ENCODE data around the gene SLC9A9.
"Not testable (repeated sequence)": the region's sequence is repeated elsewhere in the genome, so short reads cannot be mapped to it uniquely, and the experiment has no call there.

SLC9A9 gene

GRCh38 chr3:143436231-143436930 lies 411.9 kb downstream of the SLC9A9 start:
- no peaks in the 10 kb centered on the region for H3K27me3 ChIP-seq (ENCODE audit: low read depth)
- no peak for DNase-seq (ENCODE audit: low spot score in 2 of 2)
- H3K4me3 ChIP-seq, result no peak overlapping the region
- H3K36me3 ChIP-seq (replicated peaks), result no peaks in the 10 kb centered on the region
- in situ Hi-C loops (cut with MboI; ENCODE audit: low sequenced_read_pairs), result loop anchor here (25.0 kb wide), 1 partner anchor 201 kb away; no protein-coding TSS in a partner anchor
- no peaks in the 10 kb centered on the region for H3K4me1 ChIP-seq
- H3K9me3 ChIP-seq, result no peaks in the 10 kb centered on the region

- Histone ChIP-seq H3K27me3 (ENCODE audit: low read depth) (no peaks in the 10 kb centered on the region), H3K36me3 (replicated peaks) (no peaks in the 10 kb centered on the region), H3K4me1 (no peaks in the 10 kb centered on the region), H3K4me3 (no peak overlapping the region), H3K9me3 (no peaks in the 10 kb centered on the region)
- in situ Hi-C loops (cut with MboI; ENCODE audit: low sequenced_read_pairs), result loop anchor here (25.0 kb wide), 1 partner anchor 203 kb away; no protein-coding TSS in a partner anchor
- DNase-seq (ENCODE audit: low spot score in 2 of 2), result peak in 1 of 2 experiments; percentile 48
Measured at GRCh38 chr3:143433787-143434378, 414.4 kb downstream of the SLC9A9 start.

GRCh38 chr3:143431298-143431697 lies 417.0 kb downstream of the SLC9A9 start:
- H3K36me3 ChIP-seq (replicated peaks); DNase-seq (ENCODE audit: low spot score in 2 of 2); H3K4me3 ChIP-seq; H3K27me3 ChIP-seq (ENCODE audit: low read depth); H3K4me1 ChIP-seq; H3K9me3 ChIP-seq: not testable (repeated sequence)
- in situ Hi-C loops (cut with MboI; ENCODE audit: low sequenced_read_pairs), result loop anchor here (25.0 kb wide), 1 partner anchor 206 kb away; no protein-coding TSS in a partner anchor

- in situ Hi-C loops (cut with MboI; ENCODE audit: low sequenced_read_pairs), result loop anchor here (25.0 kb wide), 1 partner anchor 207 kb away; no protein-coding TSS in a partner anchor
- no peaks in the 10 kb centered on the region for H3K4me1 ChIP-seq
- H3K9me3 ChIP-seq, result no peaks in the 10 kb centered on the region
- no peak overlapping the region for H3K4me3 ChIP-seq
- no peaks in the 10 kb centered on the region for H3K36me3 ChIP-seq (replicated peaks)
- no peaks in the 10 kb centered on the region; the same call in 1 of the 2 replicates for H3K27me3 ChIP-seq (ENCODE audit: low read depth)
- no peak for DNase-seq (ENCODE audit: low spot score in 2 of 2)
Measured at GRCh38 chr3:143430568-143430967, 417.7 kb downstream of the SLC9A9 start.

DNA sequence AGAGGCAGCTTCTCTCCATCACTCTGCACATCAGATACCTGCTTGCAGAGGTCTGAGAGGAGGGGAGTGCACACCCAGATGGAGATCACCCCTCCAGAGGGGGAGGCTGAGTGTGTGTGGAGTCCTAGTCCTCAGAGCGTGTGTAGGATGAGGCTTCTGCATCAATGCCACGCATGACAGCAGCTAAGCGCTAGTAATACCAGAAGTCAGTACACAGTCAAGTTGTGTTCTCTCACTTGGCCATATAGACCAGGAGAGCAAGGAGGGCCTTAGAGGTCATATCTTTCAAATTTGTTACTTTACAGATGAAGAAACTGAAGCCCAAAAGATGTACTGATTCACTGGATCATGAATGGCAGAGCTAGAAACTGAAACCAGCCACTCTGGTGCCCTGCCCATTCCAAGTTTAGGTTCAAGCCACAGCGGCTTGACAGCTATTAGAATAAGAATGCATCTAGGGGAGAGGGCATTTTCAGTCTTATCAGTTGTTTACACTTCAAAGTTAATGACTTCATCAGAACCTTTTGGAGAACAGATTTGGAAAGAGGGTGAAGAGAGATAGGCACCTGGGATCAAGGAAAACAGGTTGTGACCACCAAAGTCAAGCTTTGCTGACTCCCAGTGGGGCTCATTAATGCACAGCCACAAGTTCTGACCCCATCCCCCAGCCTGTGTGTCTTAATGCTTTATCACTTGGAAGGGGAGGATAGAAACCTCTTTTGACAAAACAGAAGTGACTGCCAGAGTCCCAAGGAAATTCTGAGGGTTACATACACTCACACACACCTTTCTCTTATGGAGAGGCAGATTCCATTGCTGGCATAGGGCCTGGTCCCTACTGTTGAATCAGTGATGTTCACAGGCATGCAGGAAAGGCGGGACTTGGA lies 418.4 kb downstream of the SLC9A9 start:
- in situ Hi-C loops (cut with MboI; ENCODE audit: low sequenced_read_pairs), result loop anchor here (25.0 kb wide), 1 partner anchor 207 kb away; no protein-coding TSS in a partner anchor
- Histone ChIP-seq H3K36me3 (replicated peaks) (no peaks in the 10 kb centered on the region), H3K4me3 (no peak overlapping the region), H3K4me1 (no peaks in the 10 kb centered on the region), H3K27me3 (ENCODE audit: low read depth) (no peaks in the 10 kb centered on the region; the same call in 1 of the 2 replicates), H3K9me3 (no peaks in the 10 kb centered on the region)
- no peak for DNase-seq (ENCODE audit: low spot score in 2 of 2)

DNA sequence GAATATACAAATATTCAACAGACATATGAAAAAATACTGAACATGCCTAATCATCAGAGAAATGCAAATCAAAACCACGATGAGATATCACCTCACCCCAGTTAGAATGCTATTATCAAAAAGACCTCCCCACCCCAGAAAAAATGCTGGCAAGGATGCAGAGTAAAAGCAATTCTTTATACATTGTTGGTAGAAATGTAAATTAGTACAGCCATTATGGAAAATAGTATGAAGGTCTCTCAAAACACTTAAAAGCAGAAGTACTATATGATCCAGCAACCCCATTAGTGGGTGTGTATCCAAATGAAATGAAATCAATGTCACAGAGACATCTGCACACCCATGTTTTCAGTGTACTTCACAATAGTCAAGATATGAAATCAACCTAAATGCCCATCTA lies 420.0 kb downstream of the SLC9A9 start:
- Histone ChIP-seq H3K4me3 (no peak overlapping the region), H3K9me3 (no peaks in the 10 kb centered on the region), H3K4me1 (no peaks in the 10 kb centered on the region), H3K27me3 (ENCODE audit: low read depth) (no peaks in the 10 kb centered on the region; the same call in 1 of the 2 replicates), H3K36me3 (replicated peaks) (no peaks in the 10 kb centered on the region)
- DNase-seq (ENCODE audit: low spot score in 2 of 2), result no peak
- in situ Hi-C loops (cut with MboI; ENCODE audit: low sequenced_read_pairs), result loop anchor here (25.0 kb wide), 1 partner anchor 209 kb away; no protein-coding TSS in a partner anchor

- H3K9me3 ChIP-seq, result no peaks in the 10 kb centered on the region
- no peaks in the 10 kb centered on the region for H3K4me1 ChIP-seq
- in situ Hi-C loops (cut with MboI; ENCODE audit: low sequenced_read_pairs), result loop anchor here (25.0 kb wide), 1 partner anchor 210 kb away; no protein-coding TSS in a partner anchor
- H3K4me3 ChIP-seq, result no peak overlapping the region
- no peaks in the 10 kb centered on the region; the same call in 1 of the 2 replicates for H3K27me3 ChIP-seq (ENCODE audit: low read depth)
- no peaks in the 10 kb centered on the region for H3K36me3 ChIP-seq (replicated peaks)
- no peak for DNase-seq (ENCODE audit: low spot score in 2 of 2)
Measured at GRCh38 chr3:143427631-143428030, 420.6 kb downstream of the SLC9A9 start.

DNA sequence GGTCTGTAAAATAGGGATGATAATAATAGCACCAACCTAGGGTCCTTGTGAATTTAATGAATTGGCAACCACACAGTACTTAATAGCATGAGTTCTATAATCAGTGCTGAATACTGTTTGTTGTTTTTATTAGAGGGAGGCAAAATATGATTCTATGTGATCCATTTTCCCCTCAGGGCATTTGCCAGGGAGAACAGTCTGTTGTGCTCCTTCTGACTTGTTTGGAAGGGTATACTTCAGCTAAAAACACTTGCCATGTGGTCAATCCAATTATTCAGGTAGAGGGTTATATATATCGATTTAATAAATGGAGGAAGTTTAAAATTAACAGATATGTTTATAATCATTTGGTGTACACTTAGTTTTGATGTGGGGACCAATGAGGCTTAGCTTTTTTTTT lies 423.4 kb downstream of the SLC9A9 start:
- no peaks in the 10 kb centered on the region for H3K36me3 ChIP-seq (replicated peaks)
- DNase-seq (ENCODE audit: low spot score in 2 of 2), result no peak
- H3K4me1 ChIP-seq, result no peaks in the 10 kb centered on the region
- H3K9me3 ChIP-seq, result no peaks in the 10 kb centered on the region
- H3K27me3 ChIP-seq (ENCODE audit: low read depth), result no peaks in the 10 kb centered on the region; the same call in 1 of the 2 replicates
- in situ Hi-C loops (cut with MboI; ENCODE audit: low sequenced_read_pairs), result loop anchor here (25.0 kb wide), 1 partner anchor 212 kb away; no protein-coding TSS in a partner anchor
- no peak overlapping the region for H3K4me3 ChIP-seq

- in situ Hi-C loops (cut with MboI; ENCODE audit: low sequenced_read_pairs), result no loop called here
- no peaks in the 10 kb centered on the region; the same call in 1 of the 2 replicates for H3K27me3 ChIP-seq (ENCODE audit: low read depth)
- H3K9me3 ChIP-seq, result no peaks in the 10 kb centered on the region
- H3K4me3 ChIP-seq, result no peak overlapping the region
- no peak for DNase-seq (ENCODE audit: low spot score in 2 of 2)
- H3K36me3 ChIP-seq (replicated peaks), result no peaks in the 10 kb centered on the region
- no peaks in the 10 kb centered on the region for H3K4me1 ChIP-seq
Measured at GRCh38 chr3:143421556-143421955, 426.7 kb downstream of the SLC9A9 start.

DNA sequence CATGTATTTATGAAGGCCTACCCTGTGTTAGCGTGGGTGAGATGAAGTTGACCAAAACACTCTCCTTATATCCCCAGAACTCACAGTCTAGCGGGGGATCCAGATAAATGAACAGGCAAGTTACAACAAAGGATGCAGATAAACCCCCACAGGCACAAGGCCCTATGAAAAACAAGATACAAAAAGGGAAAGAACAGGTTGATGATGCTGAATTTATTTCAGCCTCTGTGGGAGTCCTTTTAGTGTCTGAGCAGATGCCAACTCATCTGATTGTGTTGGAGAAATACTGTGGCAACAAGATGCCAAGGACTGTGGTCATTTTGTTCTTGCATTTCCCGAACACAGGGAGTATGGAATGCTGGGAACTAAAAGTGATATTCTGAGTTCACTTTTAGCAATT lies 428.7 kb downstream of the SLC9A9 start:
- Histone ChIP-seq H3K9me3 (no peaks in the 10 kb centered on the region), H3K4me3 (no peak overlapping the region), H3K27me3 (ENCODE audit: low read depth) (no peaks in the 10 kb centered on the region), H3K36me3 (replicated peaks) (no peaks in the 10 kb centered on the region), H3K4me1 (no peaks in the 10 kb centered on the region)
- in situ Hi-C loops (cut with MboI; ENCODE audit: low sequenced_read_pairs), result no loop called here
- no peak for DNase-seq (ENCODE audit: low spot score in 2 of 2)

GRCh38 chr3:143418391-143418790 lies 429.9 kb downstream of the SLC9A9 start:
- H3K4me3 ChIP-seq, result no peak overlapping the region
- H3K9me3 ChIP-seq, result no peaks in the 10 kb centered on the region
- H3K4me1 ChIP-seq, result no peaks in the 10 kb centered on the region
- no peaks in the 10 kb centered on the region for H3K27me3 ChIP-seq (ENCODE audit: low read depth)
- in situ Hi-C loops (cut with MboI; ENCODE audit: low sequenced_read_pairs), result no loop called here
- no peaks in the 10 kb centered on the region for H3K36me3 ChIP-seq (replicated peaks)
- DNase-seq (ENCODE audit: low spot score in 2 of 2), result no peak

DNA sequence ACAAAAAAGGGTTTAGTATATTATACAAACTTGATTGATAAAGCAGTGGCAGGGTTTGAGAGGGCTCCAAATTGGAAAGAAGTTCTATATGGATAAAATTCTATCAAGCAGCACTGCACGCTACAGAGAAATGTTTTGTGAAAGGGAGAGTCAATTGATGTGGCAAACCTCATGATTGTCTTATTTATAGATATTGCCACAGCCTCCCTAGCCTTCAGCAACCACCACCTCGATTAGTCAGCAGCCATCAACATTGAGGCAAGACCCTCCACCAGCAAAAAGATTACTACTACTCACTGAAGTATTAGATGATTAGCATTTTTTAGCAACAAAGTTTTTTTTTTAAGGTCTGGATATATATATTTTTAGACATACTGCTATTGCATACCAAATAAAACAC lies 432.0 kb downstream of the SLC9A9 start:
- H3K27me3 ChIP-seq (ENCODE audit: low read depth), result no peaks in the 10 kb centered on the region
- no peaks in the 10 kb centered on the region for H3K9me3 ChIP-seq
- in situ Hi-C loops (cut with MboI; ENCODE audit: low sequenced_read_pairs), result no loop called here
- no peak for DNase-seq (ENCODE audit: low spot score in 2 of 2)
- H3K4me3 ChIP-seq, result no peak overlapping the region
- H3K4me1 ChIP-seq, result no peaks in the 10 kb centered on the region
- no peaks in the 10 kb centered on the region for H3K36me3 ChIP-seq (replicated peaks)

DNA sequence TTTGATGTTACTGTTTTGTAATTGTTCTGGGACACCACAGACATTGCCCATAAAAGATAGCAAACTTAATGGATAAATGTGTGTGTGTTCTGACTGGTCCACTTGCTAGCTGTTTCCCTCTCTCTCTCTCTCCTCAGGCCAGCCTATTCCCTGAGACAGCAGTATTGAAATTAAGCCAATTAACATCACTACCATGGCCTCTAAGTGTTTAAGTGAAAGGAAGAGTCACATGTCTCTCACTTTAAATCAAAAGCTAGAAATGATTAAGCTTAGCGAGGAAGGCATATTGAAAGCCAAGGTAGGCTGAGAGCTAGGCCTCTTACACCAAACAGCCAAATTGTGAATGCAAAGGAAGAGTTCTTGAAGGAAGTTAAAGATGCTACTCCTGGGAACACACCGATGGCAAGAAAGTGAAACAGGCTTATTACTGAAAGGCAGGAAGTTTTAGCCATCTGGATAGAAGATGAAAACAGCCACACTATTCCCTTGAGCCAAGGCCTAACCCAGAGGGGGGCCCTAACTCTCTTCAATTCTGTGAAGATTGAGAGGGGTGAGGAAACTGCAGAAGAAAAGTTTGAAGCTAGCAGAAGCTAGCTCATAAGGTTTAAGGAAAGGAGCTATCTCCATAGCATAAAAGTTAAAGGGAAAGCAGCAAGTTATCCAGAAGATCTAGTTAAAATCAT lies 433.6 kb downstream of the SLC9A9 start:
- no peak for DNase-seq (ENCODE audit: low spot score in 2 of 2)
- no peaks in the 10 kb centered on the region for H3K4me1 ChIP-seq
- H3K36me3 ChIP-seq (replicated peaks), result no peaks in the 10 kb centered on the region
- no peak overlapping the region for H3K4me3 ChIP-seq
- no peaks in the 10 kb centered on the region for H3K27me3 ChIP-seq (ENCODE audit: low read depth)
- H3K9me3 ChIP-seq, result no peaks in the 10 kb centered on the region
- in situ Hi-C loops (cut with MboI; ENCODE audit: low sequenced_read_pairs), result no loop called here
